Measurements from ENCODE around the gene ZNF497. TPM values are rescaled to one million over a fixed set of nuclear protein-coding genes. Genes with fewer than 3 reads are reported as not detected.
A peak's percentile ranks its signal among the peaks of the same experiment; 100 is the strongest.
"Not testable (repeated sequence)": the region's sequence is repeated elsewhere in the genome, so short reads cannot be mapped to it uniquely, and the experiment has no call there.

The ZNF497 gene
- total and polyA plus RNA-seq, 8 donors, result 0.95 to 5.3 (median 1.6) TPM

DNA sequence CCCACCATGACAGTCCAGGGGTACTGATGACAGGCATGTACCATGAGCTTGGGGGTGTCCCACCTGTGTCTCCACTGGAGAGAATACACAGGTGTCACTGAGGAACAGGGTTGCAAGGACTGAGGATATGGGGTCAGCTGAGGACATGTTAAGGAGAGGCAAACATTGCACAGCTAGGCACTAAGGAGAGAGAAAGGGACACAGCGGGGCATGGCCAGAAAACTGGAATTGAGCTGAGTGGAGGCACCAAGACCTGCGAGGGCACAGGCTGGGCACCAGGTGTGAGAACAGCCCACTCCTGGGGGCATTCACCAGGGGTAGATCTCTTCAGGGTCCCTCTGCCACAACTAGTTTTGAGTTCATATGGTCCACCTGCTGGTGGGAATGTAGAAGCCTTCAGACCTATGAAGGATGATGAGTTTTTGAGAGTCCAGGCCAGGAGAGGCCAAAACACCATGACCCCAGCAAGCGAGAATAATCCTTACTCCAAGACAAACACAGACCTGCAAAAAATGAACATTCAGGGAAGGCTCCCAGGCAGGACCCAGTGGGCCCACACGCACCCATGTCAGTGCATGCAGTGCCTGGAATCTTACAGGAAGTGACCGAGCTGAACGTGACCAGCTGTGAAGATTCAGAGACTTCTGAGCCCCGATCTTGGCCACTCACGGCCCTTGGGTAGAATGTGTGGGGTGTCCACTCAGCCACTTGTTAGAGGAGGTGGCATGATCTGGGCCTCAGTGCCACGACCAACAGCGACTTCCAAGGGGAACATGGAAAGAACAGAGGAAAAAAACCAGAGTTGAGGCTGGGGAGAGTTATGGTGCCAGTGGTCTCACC is 44.5 kb upstream of the ZNF497 start:
- H3K36me3 ChIP-seq, result no peaks in the 10 kb centered on the region
- DNase-seq (no peak), FAIRE-seq (no peak), ATAC-seq (no peak)
- H3K27ac ChIP-seq, result no peak overlapping the region
- no peaks in the 10 kb centered on the region for H3K9me3 ChIP-seq
- TF ChIP-seq, protein P1, sequence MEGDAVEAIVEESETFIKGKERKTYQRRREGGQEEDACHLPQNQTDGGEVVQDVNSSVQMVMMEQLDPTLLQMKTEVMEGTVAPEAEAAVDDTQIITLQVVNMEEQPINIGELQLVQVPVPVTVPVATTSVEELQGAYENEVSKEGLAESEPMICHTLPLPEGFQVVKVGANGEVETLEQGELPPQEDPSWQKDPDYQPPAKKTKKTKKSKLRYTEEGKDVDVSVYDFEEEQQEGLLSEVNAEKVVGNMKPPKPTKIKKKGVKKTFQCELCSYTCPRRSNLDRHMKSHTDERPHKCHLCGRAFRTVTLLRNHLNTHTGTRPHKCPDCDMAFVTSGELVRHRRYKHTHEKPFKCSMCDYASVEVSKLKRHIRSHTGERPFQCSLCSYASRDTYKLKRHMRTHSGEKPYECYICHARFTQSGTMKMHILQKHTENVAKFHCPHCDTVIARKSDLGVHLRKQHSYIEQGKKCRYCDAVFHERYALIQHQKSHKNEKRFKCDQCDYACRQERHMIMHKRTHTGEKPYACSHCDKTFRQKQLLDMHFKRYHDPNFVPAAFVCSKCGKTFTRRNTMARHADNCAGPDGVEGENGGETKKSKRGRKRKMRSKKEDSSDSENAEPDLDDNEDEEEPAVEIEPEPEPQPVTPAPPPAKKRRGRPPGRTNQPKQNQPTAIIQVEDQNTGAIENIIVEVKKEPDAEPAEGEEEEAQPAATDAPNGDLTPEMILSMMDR (IDR thresholded peaks at IDR 0.05), result no peak
- intact Hi-C loops (cut with DNase I), result no loop called here
- WGBS, 2 donors, result 47 to 57% methylated on average over 10 of the region's 10 CpGs
- peaks cover 0 to 13% (median 10%) of the 10 kb centered on the region in 3 donors for H3K4me1 ChIP-seq
- peak overlapping the region in 3 of 4 donors; percentile 89 to 98 (median 97) for H3K4me3 ChIP-seq
- no peaks in the 10 kb centered on the region for H3K27me3 ChIP-seq

DNA sequence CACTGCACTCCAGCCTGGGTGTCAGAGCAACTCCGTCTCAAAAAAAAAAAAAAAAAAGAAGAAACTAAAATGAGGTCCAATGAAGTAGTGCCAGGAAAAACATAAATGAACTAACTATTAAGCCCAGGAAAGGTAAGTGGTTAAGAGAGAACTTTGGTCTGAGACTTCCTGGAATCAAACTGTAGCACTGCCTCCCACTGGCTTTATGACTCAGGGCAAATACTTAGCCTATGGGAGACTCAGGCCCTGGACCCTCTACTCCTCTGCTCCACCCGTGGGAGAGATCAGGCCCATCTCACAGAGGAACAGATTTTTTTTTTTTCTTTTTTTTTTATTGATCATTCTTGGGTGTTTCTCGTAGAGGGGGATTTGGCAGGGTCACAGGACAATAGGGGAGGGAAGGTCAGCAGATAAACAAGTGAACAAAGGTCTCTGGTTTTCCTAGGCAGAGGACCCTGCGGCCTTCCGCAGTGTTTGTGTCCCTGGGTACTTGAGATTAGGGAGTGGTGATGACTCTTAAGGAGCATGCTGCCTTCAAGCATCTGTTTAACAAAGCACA is 41.4 kb upstream of the ZNF497 start:
- H3K9me3 ChIP-seq; ATAC-seq; FAIRE-seq; H3K27me3 ChIP-seq; H3K27ac ChIP-seq; DNase-seq; H3K36me3 ChIP-seq; H3K4me3 ChIP-seq; intact Hi-C loops (cut with DNase I): not testable (repeated sequence)
- 69 to 79% methylated on average over 5 of the region's 5 CpGs for WGBS, 2 donors
- H3K4me1 ChIP-seq, result peaks cover 0 to 14% (median 8%) of the 10 kb centered on the region in 3 donors

DNA sequence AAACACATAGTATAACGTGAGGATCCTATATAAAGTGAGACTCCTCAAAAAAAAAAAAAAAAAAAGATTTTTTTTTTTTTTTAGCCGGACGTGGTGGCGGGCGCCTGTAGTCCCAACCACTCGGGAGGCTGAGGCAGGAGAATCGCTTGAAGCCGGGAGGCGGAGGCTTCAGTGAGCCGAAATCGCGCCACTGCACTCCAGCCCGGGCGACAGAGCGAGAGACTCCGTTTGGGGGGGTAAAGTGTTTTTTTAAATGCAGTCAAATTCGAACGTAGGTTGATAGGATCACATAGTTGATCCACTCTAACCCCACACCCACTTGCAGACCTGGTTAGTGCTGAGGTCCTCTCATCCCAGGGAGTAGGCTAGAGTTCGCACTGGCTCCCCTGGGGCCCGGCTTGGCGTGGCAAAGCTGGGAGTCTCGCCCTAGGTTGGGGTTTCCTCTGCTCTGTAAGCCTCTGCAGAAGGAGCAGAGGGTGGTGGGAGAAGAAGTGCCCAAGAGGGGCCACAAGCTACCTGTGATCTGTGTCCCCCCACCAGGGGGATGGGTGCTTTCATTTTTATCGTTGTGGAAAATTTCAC is 39.4 kb upstream of the ZNF497 start:
- H3K27ac ChIP-seq, result peak overlapping the region in 3 of 4 donors; percentile 55 to 66 (median 62)
- H3K36me3 ChIP-seq, result no peaks in the 10 kb centered on the region
- DNase-seq (peak in 2 of 6 donors; percentile 28 to 55), FAIRE-seq (no peak), ATAC-seq (no peak)
- intact Hi-C loops (cut with DNase I), result no loop called here
- H3K27me3 ChIP-seq, result no peaks in the 10 kb centered on the region
- H3K4me1 ChIP-seq, result peaks cover 0 to 8% (median 8%) of the 10 kb centered on the region in 3 donors
- WGBS, 2 donors, result 17 to 32% methylated on average over 23 of the region's 23 CpGs
- TF ChIP-seq, protein P1 (IDR thresholded peaks at IDR 0.05), result no peak
- H3K9me3 ChIP-seq, result no peaks in the 10 kb centered on the region
- peak overlapping the region in 3 of 4 donors; percentile 31 to 50 (median 48) for H3K4me3 ChIP-seq

DNA sequence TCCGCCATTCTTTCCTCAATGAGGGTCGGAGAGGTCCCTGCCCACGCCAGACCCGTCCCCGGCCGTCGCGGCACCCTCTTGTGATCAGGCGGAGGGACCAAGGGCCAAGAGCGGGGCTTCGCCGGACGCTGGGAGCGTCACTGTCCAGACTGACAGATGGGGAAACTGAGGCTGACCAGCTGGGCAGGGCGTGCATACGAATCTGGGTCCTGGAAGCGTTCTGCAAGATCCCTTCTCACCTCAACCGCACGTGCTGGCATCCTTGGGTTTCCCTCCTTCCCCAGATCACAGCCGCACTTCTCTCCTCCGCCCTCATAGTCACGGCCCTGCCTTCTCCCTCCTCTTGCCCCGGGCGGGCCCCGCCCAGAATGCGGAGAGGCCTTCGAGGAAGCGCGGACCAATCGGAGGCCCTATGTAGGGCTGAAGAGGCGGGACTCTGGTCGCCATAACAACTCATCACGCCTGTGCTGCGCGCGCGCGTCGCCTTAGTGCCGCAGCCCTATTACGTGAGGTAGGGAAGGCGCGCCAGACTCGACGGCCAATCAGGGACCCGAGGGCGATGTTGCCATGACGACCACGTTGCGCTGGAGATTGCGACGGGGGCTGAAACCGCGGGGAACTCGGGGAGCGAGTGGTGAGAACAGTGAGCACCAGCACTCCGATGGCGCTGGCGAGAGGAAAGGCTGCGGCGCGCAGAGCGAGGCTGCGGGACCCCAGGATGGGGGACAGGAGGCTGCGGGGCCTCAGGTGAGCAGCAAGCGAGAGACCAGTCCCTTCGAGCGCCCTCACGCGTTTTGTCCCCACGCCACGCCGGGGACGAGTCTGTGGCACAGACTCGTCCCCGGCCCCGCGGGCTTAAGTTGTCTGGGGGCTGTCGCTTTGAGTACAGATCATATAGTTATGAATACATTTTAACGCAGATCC is 38.6 kb upstream of the ZNF497 start:
- H3K4me3 ChIP-seq, result peak overlapping the region; percentile 31 to 50 (median 40)
- no peaks in the 10 kb centered on the region for H3K36me3 ChIP-seq
- intact Hi-C loops (cut with DNase I), result no loop called here
- no peaks in the 10 kb centered on the region for H3K27me3 ChIP-seq
- DNase-seq, result peak; percentile 99 to 100 (median 100)
- TF ChIP-seq, protein P1 (IDR thresholded peaks at IDR 0.05), result no peak
- H3K4me1 ChIP-seq, result peaks cover 0 to 8% (median 8%) of the 10 kb centered on the region in 3 donors
- WGBS, 2 donors, result 2% methylated on average over 73 to 80 of the region's 80 CpGs
- peak; percentile 97 to 99 (median 98) for ATAC-seq
- peak; percentile 91 for FAIRE-seq
- no peaks in the 10 kb centered on the region for H3K9me3 ChIP-seq
- peak overlapping the region in 3 of 4 donors; percentile 55 to 66 (median 62) for H3K27ac ChIP-seq
